A673 (cell line): ENCODE measurements around the gene CSNK1A1L.

Source experiments
- CTCF ChIP-seq: fragments of 300-800, 200-600 bp; sonication (generic); conservative IDR thresholded peaks from 2 replicates; pipeline ENCODE4 v1.5.1; 2017; ENCODE audit warnings: low read depth, mild to moderate bottlenecking, antibody characterized with exemption, low read length, moderate library complexity, mixed read lengths
- EZH2 ChIP-seq: fragments of 200-600 bp; sonication (generic); IDR thresholded peaks from 2 replicates; pipeline ENCODE4 v1.6.1; 2017; ENCODE audit warnings: borderline replicate concordance, low read depth, mild to moderate bottlenecking, mixed read lengths, antibody characterized with exemption, low read length; ENCODE audit not compliant: poor library complexity, severe bottlenecking

GRCh38 chr13:37107456-37107855 lies 2.0 kb upstream of the CSNK1A1L start:
- TF ChIP-seq CTCF (no peak), EZH2 (no peak)
